Measurements from ENCODE around the gene SLC24A3. TPM values are rescaled to one million over a fixed set of nuclear protein-coding genes. Genes with fewer than 3 reads are reported as not detected.

The SLC24A3 gene
- total RNA-seq, 1 donor from 2014 or later, result 0.21 TPM

DNA sequence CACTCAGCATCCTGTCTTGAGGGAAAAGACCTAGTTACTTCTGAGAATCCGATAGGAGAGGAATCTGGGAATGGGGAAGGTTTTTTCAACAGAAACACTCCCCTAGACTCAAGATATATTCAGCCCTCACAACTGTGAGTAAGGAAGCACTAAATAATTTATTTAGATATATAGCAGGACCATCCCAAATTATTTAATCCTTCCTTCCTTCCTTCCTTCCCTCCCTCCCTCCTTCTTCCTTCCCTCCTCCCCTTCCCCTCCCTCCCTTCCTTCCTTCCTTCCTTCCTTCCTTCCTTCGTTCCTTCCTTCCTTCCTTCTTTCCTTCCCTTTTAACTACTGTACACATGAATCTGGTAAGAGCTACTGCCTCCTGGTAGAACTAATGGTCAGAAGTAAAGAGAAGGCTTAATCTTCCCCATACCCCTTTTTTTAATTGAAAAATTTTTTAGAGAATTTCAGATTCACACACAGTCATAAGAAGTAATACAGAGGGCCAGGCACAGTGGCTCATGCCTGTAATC, 10.1 kb downstream of the SLC24A3 start:
- H2AFZ ChIP-seq (replicated peaks), result no peak overlapping the region
- no peak overlapping the region for H3K9ac ChIP-seq
- no peaks in the 10 kb centered on the region for H4K20me1 ChIP-seq (ENCODE audit: low read depth)
- TF ChIP-seq EZH2phosphoT487 (IDR thresholded peaks at IDR 0.05) (no peak), EZH2 (IDR thresholded peaks at IDR 0.05) (no peak), CTCF (IDR thresholded peaks at IDR 0.05) (no peak)
- H3K9me3 ChIP-seq (ENCODE audit: low read depth), result no peaks in the 10 kb centered on the region
- no peaks in the 10 kb centered on the region for H3K27me3 ChIP-seq
- H3F3A ChIP-seq (ENCODE audit: low read depth), result no peaks in the 10 kb centered on the region
- no peaks in the 10 kb centered on the region for H3K27me3 Mint-ChIP-seq (ENCODE audit: insufficient read depth, low read depth)
- no peaks in the 10 kb centered on the region for H3K36me3 Mint-ChIP-seq
- H3K4me1 Mint-ChIP-seq, result no peaks in the 10 kb centered on the region
- H3K27ac ChIP-seq, result no peak overlapping the region
- H3K79me2 ChIP-seq (ENCODE audit: low read depth), result no peaks in the 10 kb centered on the region
- H3K4me3 ChIP-seq, result no peak overlapping the region
- no peak overlapping the region for H3K4me3 Mint-ChIP-seq
- DNase-seq (ENCODE audit: low spot score), result no peak
- no peaks in the 10 kb centered on the region for H3K36me3 ChIP-seq
- no peaks in the 10 kb centered on the region for H3K9me3 Mint-ChIP-seq
- H3K27ac Mint-ChIP-seq, result no peak overlapping the region
- no peak overlapping the region for H3K4me2 ChIP-seq
- H3K4me1 ChIP-seq, result no peaks in the 10 kb centered on the region

DNA sequence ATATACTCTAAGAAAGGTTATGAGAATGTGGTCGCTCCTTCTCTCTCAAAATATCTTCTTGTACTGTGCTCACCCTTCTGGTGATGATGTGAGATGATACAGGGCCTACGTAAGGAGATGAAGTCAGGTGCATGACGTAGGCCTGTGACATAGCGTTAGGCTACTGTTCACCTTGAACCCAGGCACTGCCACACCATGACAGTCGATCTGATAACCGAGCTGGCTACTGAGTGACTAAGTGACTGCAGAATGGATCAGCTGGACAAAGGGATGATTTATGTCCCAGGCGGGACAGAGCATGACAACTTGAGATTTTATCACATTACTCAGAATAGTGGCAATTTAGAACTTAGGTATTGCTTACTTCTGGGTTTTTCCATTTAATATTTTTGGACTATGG, 11.2 kb downstream of the SLC24A3 start:
- Mint-ChIP-seq H3K27me3 (ENCODE audit: insufficient read depth, low read depth) (no peaks in the 10 kb centered on the region), H3K4me1 (no peaks in the 10 kb centered on the region), H3K9me3 (no peaks in the 10 kb centered on the region), H3K36me3 (no peaks in the 10 kb centered on the region), H3K4me3 (no peak overlapping the region), H3K27ac (no peak overlapping the region)
- H3K4me1 ChIP-seq, result no peaks in the 10 kb centered on the region
- TF ChIP-seq EZH2phosphoT487 (IDR thresholded peaks at IDR 0.05) (no peak), CTCF (IDR thresholded peaks at IDR 0.05) (no peak)
- no peak overlapping the region for H3K9ac ChIP-seq
- H3K9me3 ChIP-seq (ENCODE audit: low read depth), result no peaks in the 10 kb centered on the region
- H3K4me3 ChIP-seq, result no peak overlapping the region
- H3K27ac ChIP-seq, result no peak overlapping the region
- no peaks in the 10 kb centered on the region for H3F3A ChIP-seq (ENCODE audit: low read depth)
- DNase-seq (ENCODE audit: low spot score), result no peak
- no peak overlapping the region for H2AFZ ChIP-seq (replicated peaks)
- no peaks in the 10 kb centered on the region for H3K36me3 ChIP-seq
- H3K4me2 ChIP-seq, result no peak overlapping the region
- H4K20me1 ChIP-seq (ENCODE audit: low read depth), result no peaks in the 10 kb centered on the region
- H3K79me2 ChIP-seq (ENCODE audit: low read depth), result no peaks in the 10 kb centered on the region
- H3K27me3 ChIP-seq, result no peaks in the 10 kb centered on the region

- Mint-ChIP-seq H3K36me3 (no peaks in the 10 kb centered on the region), H3K4me3 (no peak overlapping the region), H3K4me1 (no peaks in the 10 kb centered on the region), H3K9me3 (no peaks in the 10 kb centered on the region), H3K27ac (no peak overlapping the region), H3K27me3 (ENCODE audit: insufficient read depth, low read depth) (peaks cover under 1% of the 10 kb centered on the region)
- no peaks in the 10 kb centered on the region for H3K9me3 ChIP-seq (ENCODE audit: low read depth)
- H3F3A ChIP-seq (ENCODE audit: low read depth), result no peaks in the 10 kb centered on the region
- no peaks in the 10 kb centered on the region for H3K79me2 ChIP-seq (ENCODE audit: low read depth)
- no peak overlapping the region for H3K4me3 ChIP-seq
- H3K4me2 ChIP-seq, result no peak overlapping the region
- no peak for TF ChIP-seq EZH2 (IDR thresholded peaks at IDR 0.05)
- TF ChIP-seq EZH2phosphoT487 (IDR thresholded peaks at IDR 0.05), result no peak
- no peak for TF ChIP-seq CTCF (IDR thresholded peaks at IDR 0.05)
- H3K27me3 ChIP-seq, result no peaks in the 10 kb centered on the region
- DNase-seq (ENCODE audit: low spot score), result no peak
- no peak overlapping the region for H2AFZ ChIP-seq (replicated peaks)
- no peak overlapping the region for H3K9ac ChIP-seq
- H3K36me3 ChIP-seq, result no peaks in the 10 kb centered on the region
- no peaks in the 10 kb centered on the region for H4K20me1 ChIP-seq (ENCODE audit: low read depth)
- H3K4me1 ChIP-seq, result no peaks in the 10 kb centered on the region
- H3K27ac ChIP-seq, result no peak overlapping the region
Measured at GRCh38 chr20:19231359-19232035, 19.1 kb downstream of the SLC24A3 start.
